Fibroblast of mammary gland (primary cell): ENCODE results near the gene CTDSPL.

ENCODE experiments used
- DNase-seq: peaks from one replicate; pipeline ENCODE4 v3.0.0-alpha.2; 2010; ENCODE audit warnings: low read depth
- H3K4me3 ChIP-seq: 2 replicates; pipeline ENCODE4 v1.5.1; 2011; ENCODE audit warnings: low read depth, mild to moderate bottlenecking, low read length, moderate library complexity; ENCODE audit not compliant: control insufficient read depth
- CTCF ChIP-seq: conservative IDR thresholded peaks from 2 replicates; pipeline ENCODE4 v1.5.1; 2011; ENCODE audit warnings: low read depth, low read length, inconsistent platforms; ENCODE audit not compliant: control insufficient read depth, insufficient read depth

The CTDSPL gene

DNA sequence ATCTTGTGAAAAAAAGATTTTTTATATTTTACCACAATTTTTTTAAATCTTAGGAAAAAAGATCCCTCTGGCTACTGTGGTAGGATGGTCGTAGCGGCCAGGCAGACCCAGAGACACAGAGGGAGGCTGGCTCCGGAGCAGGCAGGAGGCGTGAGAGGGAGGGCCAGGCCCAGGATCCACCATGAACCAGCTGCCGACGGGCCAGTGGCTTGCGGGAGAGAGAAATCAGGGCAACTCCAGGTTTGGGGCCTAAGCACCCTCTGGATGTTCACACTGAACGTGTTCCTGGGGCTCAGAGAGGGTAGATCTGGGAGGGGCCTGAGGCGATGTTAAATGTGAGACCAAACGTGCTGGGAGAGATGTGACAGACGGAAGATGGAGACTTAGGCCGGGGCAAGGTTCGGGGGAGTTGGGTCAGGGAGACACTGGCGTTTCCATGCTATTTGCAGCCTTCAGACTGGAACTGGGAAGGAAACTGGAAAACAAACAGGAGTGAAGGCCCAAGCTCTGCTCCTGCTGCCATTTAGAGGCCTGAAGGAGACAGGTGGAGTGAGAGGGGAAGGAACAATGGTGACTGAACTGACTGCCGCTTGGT, 127.3 kb downstream of the CTDSPL start:
- TF ChIP-seq CTCF = no peak
- no peak overlapping the region for H3K4me3 ChIP-seq
- DNase-seq = no peak

- H3K4me3 ChIP-seq = no peak overlapping the region
- TF ChIP-seq CTCF = no peak
- no peak for DNase-seq
These were observed 128.3 kb downstream of the CTDSPL start for GRCh38 chr3:37989821-37990480.

- TF ChIP-seq CTCF = no peak
- H3K4me3 ChIP-seq = no peak within 1 kb of the TSS
- no peak for DNase-seq
These were observed 128.8 kb downstream of the CTDSPL start, which contains the start of gene VILL for GRCh38 chr3:37990527-37990926. TSS of gene VILL (plus strand) at chr3:37990786. CDS start at chr3:37993673, 2,887 bp downstream.

GRCh38 chr3:37991109-37991508, 129.4 kb downstream of the CTDSPL start:
- no peak overlapping the region for H3K4me3 ChIP-seq
- no peak for TF ChIP-seq CTCF
- no peak for DNase-seq

GRCh38 chr3:37991823-37992222, 130.1 kb downstream of the CTDSPL start:
- H3K4me3 ChIP-seq = no peak overlapping the region
- DNase-seq = no peak
- no peak for TF ChIP-seq CTCF

DNA sequence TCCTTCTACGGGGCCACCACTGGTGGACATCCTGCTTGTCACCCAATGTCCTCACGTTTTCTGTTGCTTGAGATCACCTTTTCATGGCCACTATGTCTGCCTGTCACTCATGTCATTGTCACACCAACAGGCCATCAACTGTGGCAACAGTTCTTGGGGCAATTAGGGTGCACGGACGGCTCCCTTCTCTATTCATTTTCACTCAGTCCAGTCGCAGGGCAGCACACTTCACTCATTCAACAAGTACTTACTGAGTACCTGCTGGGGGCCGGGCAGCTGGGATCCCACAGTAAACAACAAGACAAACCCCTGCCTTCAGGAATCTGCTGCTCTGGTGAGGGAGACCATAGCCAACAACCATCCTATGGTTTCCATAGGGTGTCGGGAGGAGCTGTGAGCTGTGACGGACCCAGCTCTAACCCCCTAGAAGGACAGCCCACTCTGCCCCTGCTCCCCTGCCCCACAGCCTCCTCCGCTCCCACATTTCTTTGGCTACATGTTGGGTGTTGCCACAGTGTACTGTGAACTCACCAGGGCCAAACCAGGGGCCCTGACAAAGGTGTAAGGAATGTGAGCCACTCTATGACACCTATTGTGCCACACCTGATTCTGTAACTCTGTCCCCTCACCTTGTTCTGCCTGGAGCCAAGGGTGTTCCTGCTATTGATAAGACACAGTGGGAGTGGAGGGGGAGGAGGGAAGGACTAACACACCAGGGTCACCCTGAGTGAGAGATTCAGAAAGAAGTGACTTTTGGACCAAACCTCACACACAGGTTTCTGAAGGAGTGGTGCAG, 130.8 kb downstream of the CTDSPL start:
- H3K4me3 ChIP-seq = no peak overlapping the region
- no peak for TF ChIP-seq CTCF
- DNase-seq = no peak
